SK-N-SH (cell line): ENCODE results near the gene SIRPA. TPM values are rescaled to one million over a fixed set of nuclear protein-coding genes. Genes with fewer than 3 reads are reported as not detected.

Source experiments
- CTCF ChIA-PET: fragments of 300-600, 350-600 bp; formaldehyde crosslinking; extraction: SDS; loops from one replicate; lab custom pipeline; 2021; lab: Yijun Ruan, JAX
- POLR2A ChIA-PET: fragments of 350-600 bp; sonication (Branson Sonifier 250); formaldehyde crosslinking; extraction: SDS; loops from one replicate; lab custom pipeline; 2020; ENCODE audit warnings: antibody characterized with exemption, inconsistent platforms; lab: Yijun Ruan, JAX
- DNase-seq: peaks from one replicate; pipeline ENCODE4 v3.0.0; 2012
- H2AFZ ChIP-seq: fragments of 200-600 bp; sonication (generic); 2 replicates; pipeline ENCODE4 v1.8.1; 2016; ENCODE audit warnings: antibody characterized with exemption, mild to moderate bottlenecking, low read depth
- H3F3A ChIP-seq: fragments of 200-600 bp; sonication (generic); replicated peaks from 2 replicates; pipeline ENCODE3; 2016; ENCODE audit warnings: antibody characterized with exemption, mild to moderate bottlenecking; ENCODE audit not compliant: insufficient read depth
- H3K27ac ChIP-seq, 2 experiments: fragments of 200-500 bp in 1 of 2; fragments of 200-600 bp in 1 of 2; sonication (Bioruptor generic) in 1 of 2; sonication (generic), shearing (Covaris generic) in 1 of 2; 2 replicates each; pipeline versions ENCODE4 v1.5.1 to v1.6.1; 2014 to 2016; ENCODE audit warnings: low read depth in 2 of 2, inconsistent platforms in 1 of 2, low read length in 1 of 2, mild to moderate bottlenecking in 1 of 2, mixed read lengths in 1 of 2
- H3K27me3 ChIP-seq: fragments of 200-600 bp; sonication (generic), shearing (Covaris generic); 2 replicates; pipeline ENCODE4 v1.6.1; 2016; ENCODE audit warnings: mixed run types; ENCODE audit not compliant: insufficient read depth
- H3K36me3 ChIP-seq, 2 experiments: fragments of 200-500 bp in 1 of 2; fragments of 200-600 bp in 1 of 2; sonication (Bioruptor generic) in 1 of 2; sonication (generic) in 1 of 2; replicated peaks in 1 of 2; 2 replicates each; pipeline versions ENCODE3 to v1.5.1; 2014 to 2016; ENCODE audit warnings: low read length in 1 of 2, mild to moderate bottlenecking in 1 of 2; ENCODE audit not compliant: insufficient read depth in 2 of 2, control insufficient read depth in 1 of 2
- H3K4me1 ChIP-seq, 2 experiments: fragments of 200-500 bp in 1 of 2; fragments of 200-600 bp in 1 of 2; sonication (Bioruptor generic) in 1 of 2; sonication (generic), shearing (Covaris generic) in 1 of 2; 2 replicates each; pipeline versions ENCODE4 v1.5.1 to v1.6.1; 2014 to 2016; ENCODE audit warnings: low read depth in 1 of 2, low read length in 1 of 2, mixed run types in 1 of 2; ENCODE audit not compliant: insufficient read depth in 2 of 2, control insufficient read depth in 1 of 2
- H3K4me2 ChIP-seq: fragments of 200-600 bp; sonication (generic), shearing (Covaris generic); 2 replicates; pipeline ENCODE4 v1.6.1; 2017; ENCODE audit warnings: mixed run types
- H3K4me3 ChIP-seq, 2 experiments: fragments of 200-500 bp in 1 of 2; fragments of 200-600 bp in 1 of 2; sonication (Bioruptor generic) in 1 of 2; sonication (generic), shearing (Covaris generic) in 1 of 2; 2 replicates each; pipeline versions ENCODE4 v1.5.1 to v1.8.1; 2014 to 2016; ENCODE audit warnings: low read depth in 2 of 2, inconsistent platforms in 1 of 2, low read length in 1 of 2, mild to moderate bottlenecking in 1 of 2, mixed read lengths in 1 of 2, moderate library complexity in 1 of 2
- H3K79me2 ChIP-seq: fragments of 200-600 bp; sonication (generic); 2 replicates; pipeline ENCODE4 v1.8.1; 2017; ENCODE audit warnings: mild to moderate bottlenecking; ENCODE audit not compliant: insufficient read depth
- H3K9ac ChIP-seq: fragments of 200-600 bp; sonication (generic); 2 replicates; pipeline ENCODE4 v1.6.1; 2017; ENCODE audit warnings: mixed run types
- H3K9me2 ChIP-seq: fragments of 200-600 bp; sonication (generic); 2 replicates; pipeline ENCODE4 v1.6.1; 2017; ENCODE audit warnings: mixed run types
- H3K9me3 ChIP-seq: fragments of 200-600 bp; sonication (generic); 2 replicates; pipeline ENCODE4 v1.6.1; 2017; ENCODE audit warnings: mixed run types, mild to moderate bottlenecking, moderate library complexity
- H4K20me1 ChIP-seq: fragments of 200-600 bp; sonication (generic); 2 replicates; pipeline ENCODE4 v1.6.1; 2017; ENCODE audit warnings: mild to moderate bottlenecking, mixed run types; ENCODE audit not compliant: insufficient read depth
- EP300 ChIP-seq, 2 experiments: IDR thresholded peaks; 2 replicates each; pipeline versions ENCODE4 v1.4.0 to v1.6.1; 2012; ENCODE audit warnings: borderline replicate concordance in 1 of 2, low read depth in 1 of 2, low read length in 1 of 2
- EZH2phosphoT487 ChIP-seq: fragments of 200-600 bp; sonication (generic); IDR thresholded peaks from 2 replicates; pipeline ENCODE4 v1.6.1; 2017; ENCODE audit warnings: low read depth, mixed run types, mild to moderate bottlenecking, antibody characterized with exemption, moderate library complexity, borderline replicate concordance
- FOSL2 ChIP-seq: IDR thresholded peaks from 2 replicates; pipeline ENCODE4 v1.4.0; 2012; ENCODE audit warnings: low read depth, mild to moderate bottlenecking, moderate library complexity, borderline replicate concordance
- FOXM1 ChIP-seq: IDR thresholded peaks from 2 replicates; pipeline ENCODE4 v1.4.0; 2012; ENCODE audit warnings: low read depth, mild to moderate bottlenecking
- GABPA ChIP-seq: IDR thresholded peaks from 2 replicates; pipeline ENCODE4 v1.4.0; 2012; ENCODE audit warnings: low read depth, mild to moderate bottlenecking
- IRF3 ChIP-seq: fragments of 150-350 bp; IDR thresholded peaks from 2 replicates; pipeline ENCODE4 v1.6.1; 2016; ENCODE audit warnings: mild to moderate bottlenecking, low read depth, low read length
- NFIC ChIP-seq: IDR thresholded peaks from 2 replicates; pipeline ENCODE4 v1.4.0; 2012; ENCODE audit warnings: borderline replicate concordance
- NRF1 ChIP-seq: IDR thresholded peaks from 2 replicates; pipeline ENCODE4 v1.6.1; 2012; ENCODE audit warnings: low read depth, mild to moderate bottlenecking, low read length
- PBX3 ChIP-seq: IDR thresholded peaks from 2 replicates; pipeline ENCODE4; 2012
- POLR2AphosphoS5 ChIP-seq: IDR thresholded peaks from 2 replicates; pipeline ENCODE4 v1.6.1; 2012; ENCODE audit warnings: low read depth, low read length
- RAD21 ChIP-seq: IDR thresholded peaks from 2 replicates; pipeline ENCODE4 v1.6.1; 2012; ENCODE audit warnings: mild to moderate bottlenecking, low read length
- RXRA ChIP-seq: IDR thresholded peaks from 2 replicates; pipeline ENCODE4 v1.4.0; 2012; ENCODE audit warnings: low read depth, mild to moderate bottlenecking, borderline replicate concordance
- TAF1 ChIP-seq: IDR thresholded peaks from 2 replicates; pipeline ENCODE4 v1.6.1; 2012; ENCODE audit warnings: low read depth, mild to moderate bottlenecking, low read length, moderate library complexity, borderline replicate concordance
- TCF12 ChIP-seq: IDR thresholded peaks from 2 replicates; pipeline ENCODE4 v1.4.0; 2012
- ZBTB33 ChIP-seq: IDR thresholded peaks from 2 replicates; pipeline ENCODE4 v1.4.0; 2012; ENCODE audit warnings: low read depth, borderline replicate concordance
- WGBS: methylation state at CpG from one replicate; pipeline ENCODE4 v1.1.6; 2017; ENCODE audit warnings: low lambda C conversion rate; 5-methylcytosine and 5-hydroxymethylcytosine counted together
- polyA plus RNA-seq, 3 experiments: library from polyadenylated mRNA; depleted of rRNA; stranded (reverse); fragments of >200 nt; gene quantifications; 2 replicates each; pipeline ENCODE4 v1.2.3, GENCODE V29; 2012
- TF ChIP-seq, protein P1 (sequence below): IDR thresholded peaks from 2 replicates; pipeline ENCODE4 v1.6.1; 2012; ENCODE audit warnings: mild to moderate bottlenecking, low read depth, low read length, moderate library complexity

Gene SIRPA
- polyA plus RNA-seq, 1 of the 3 experiments (the other 2 are of a cell fraction) = 9.1 TPM

DNA sequence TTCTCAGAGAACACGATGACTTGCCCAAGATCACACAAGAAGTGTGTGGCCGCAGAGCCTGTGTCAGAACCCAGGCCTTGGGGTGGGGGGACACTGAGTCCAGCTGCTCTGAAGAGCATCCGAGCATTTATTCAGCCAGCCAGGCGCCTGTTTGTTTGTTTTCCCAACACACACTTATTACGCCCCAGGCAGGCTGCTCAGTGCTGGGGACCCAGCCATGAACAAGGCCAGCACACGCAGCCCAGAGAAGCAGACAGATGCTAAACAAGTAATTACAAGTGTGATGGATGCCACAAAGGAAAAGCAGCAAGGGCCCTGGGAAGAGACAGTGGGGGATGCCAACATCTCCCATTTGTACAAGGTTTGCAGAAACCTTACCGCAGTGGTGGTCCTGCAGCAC lies 19.4 kb upstream of the SIRPA start:
- peak; percentile 52 for DNase-seq
- Histone ChIP-seq H3K9me2 (no peaks in the 10 kb centered on the region), H3K4me3 (no peak overlapping the region), H3K9me3 (no peaks in the 10 kb centered on the region), H3K4me2 (no peak overlapping the region), H3K36me3 (no peaks in the 10 kb centered on the region), H3F3A (no peaks in the 10 kb centered on the region), H3K79me2 (no peaks in the 10 kb centered on the region), H3K27ac (peak overlapping the region in 1 of 2 experiments; percentile 34; a peak in 1 of 4 replicates), H3K4me1 (peaks cover 0 to 27% of the 10 kb centered on the region in 2 experiments; a peak in 1 of 4 replicates), H4K20me1 (no peaks in the 10 kb centered on the region), H2AFZ (no peak overlapping the region), H3K9ac (no peak overlapping the region), H3K27me3 (no peaks in the 10 kb centered on the region)
- no peak for TF ChIP-seq FOSL2
- no peak for TF ChIP-seq FOXM1
- TF ChIP-seq RAD21 = no peak
- TF ChIP-seq NRF1 = no peak
- TF ChIP-seq, protein P1, sequence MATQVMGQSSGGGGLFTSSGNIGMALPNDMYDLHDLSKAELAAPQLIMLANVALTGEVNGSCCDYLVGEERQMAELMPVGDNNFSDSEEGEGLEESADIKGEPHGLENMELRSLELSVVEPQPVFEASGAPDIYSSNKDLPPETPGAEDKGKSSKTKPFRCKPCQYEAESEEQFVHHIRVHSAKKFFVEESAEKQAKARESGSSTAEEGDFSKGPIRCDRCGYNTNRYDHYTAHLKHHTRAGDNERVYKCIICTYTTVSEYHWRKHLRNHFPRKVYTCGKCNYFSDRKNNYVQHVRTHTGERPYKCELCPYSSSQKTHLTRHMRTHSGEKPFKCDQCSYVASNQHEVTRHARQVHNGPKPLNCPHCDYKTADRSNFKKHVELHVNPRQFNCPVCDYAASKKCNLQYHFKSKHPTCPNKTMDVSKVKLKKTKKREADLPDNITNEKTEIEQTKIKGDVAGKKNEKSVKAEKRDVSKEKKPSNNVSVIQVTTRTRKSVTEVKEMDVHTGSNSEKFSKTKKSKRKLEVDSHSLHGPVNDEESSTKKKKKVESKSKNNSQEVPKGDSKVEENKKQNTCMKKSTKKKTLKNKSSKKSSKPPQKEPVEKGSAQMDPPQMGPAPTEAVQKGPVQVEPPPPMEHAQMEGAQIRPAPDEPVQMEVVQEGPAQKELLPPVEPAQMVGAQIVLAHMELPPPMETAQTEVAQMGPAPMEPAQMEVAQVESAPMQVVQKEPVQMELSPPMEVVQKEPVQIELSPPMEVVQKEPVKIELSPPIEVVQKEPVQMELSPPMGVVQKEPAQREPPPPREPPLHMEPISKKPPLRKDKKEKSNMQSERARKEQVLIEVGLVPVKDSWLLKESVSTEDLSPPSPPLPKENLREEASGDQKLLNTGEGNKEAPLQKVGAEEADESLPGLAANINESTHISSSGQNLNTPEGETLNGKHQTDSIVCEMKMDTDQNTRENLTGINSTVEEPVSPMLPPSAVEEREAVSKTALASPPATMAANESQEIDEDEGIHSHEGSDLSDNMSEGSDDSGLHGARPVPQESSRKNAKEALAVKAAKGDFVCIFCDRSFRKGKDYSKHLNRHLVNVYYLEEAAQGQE = no peak
- TF ChIP-seq IRF3 = no peak
- no peak for TF ChIP-seq POLR2AphosphoS5
- TF ChIP-seq TAF1 = no peak
- TF ChIP-seq GABPA = no peak
- no peak for TF ChIP-seq EZH2phosphoT487
- TF ChIP-seq EP300 (IDR thresholded peaks at IDR 0.05; ENCODE audit: borderline replicate concordance in 1 of 2, low read depth in 1 of 2, low read length in 1 of 2) = no peak
- no peak for TF ChIP-seq ZBTB33
- TF ChIP-seq PBX3 = no peak
- no peak for TF ChIP-seq NFIC
- TF ChIP-seq TCF12 = no peak
- no peak for TF ChIP-seq RXRA
- CTCF ChIA-PET = interaction anchor here (0.6 to 1.0 kb wide), 3 partner anchors 13 to 74 kb away, joined by 3 read pairs; no protein-coding TSS in a partner anchor
- POLR2A ChIA-PET = no interaction called here
- 76% methylated on average over 7 of the region's 7 CpGs for whole genome bisulfite sequencing
